Left kidney (tissue), 2 donors: ENCODE data around the gene THAP12. TPM values are rescaled to one million over a fixed set of nuclear protein-coding genes. Genes with fewer than 3 reads are reported as not detected.

Source experiments
- DNase-seq: peaks from one replicate; pipeline ENCODE4 v3.0.0-alpha.2; 2013
- polyA plus RNA-seq: library from polyadenylated mRNA; unstranded; fragments of 120-200 nt; gene quantifications from one replicate; pipeline ENCODE4 v1.2.1, GENCODE V29; 2013; ENCODE audit not compliant: insufficient read length

The THAP12 gene
- polyA plus RNA-seq, 1 donor: 96.9 TPM

- DNase-seq: no peak
Measured at GRCh38 chr11:76303399-76303798, 77.5 kb downstream of the THAP12 start.

GRCh38 chr11:76302996-76303395 lies 77.9 kb downstream of the THAP12 start:
- no peak for DNase-seq

Other genes starting within 250 kb of the THAP12 start
- gene WNT11, start 174.6 kb downstream of the THAP12 start, polyA plus RNA-seq: 10.3 TPM
- 20.2 TPM for gene GVQW3, start 191 bp upstream of the THAP12 start, polyA plus RNA-seq
- gene EMSY, start 63.9 kb upstream of the THAP12 start, polyA plus RNA-seq: 41.1 TPM